SK-MEL-5 (cell line): ENCODE data around the gene CNGB1. TPM values are rescaled to one million over a fixed set of nuclear protein-coding genes. Genes with fewer than 3 reads are reported as not detected.

Experiments
- DNase-seq: peaks from one replicate; pipeline ENCODE4 v3.0.0-alpha.2; 2016; ENCODE audit warnings: low read depth, low spot score
- in situ Hi-C: cut with HindIII; loops from 2 replicates; pipeline ENCODE4 v1.10.0; 2016; ENCODE audit warnings: low sequenced_read_pairs, high pct_unique_total_duplicates, low pct_unique_long_range_greater_than_20kb
- total RNA-seq: library from RNA; depleted of rRNA; stranded (reverse); fragments of >200 nt; shearing (Covaris generic); gene quantifications from 2 replicates; pipeline ENCODE4 v1.2.3, GENCODE V29; 2014

Gene CNGB1
- total RNA-seq, 1 experiment from 2014 or later = not detected

- no peak for DNase-seq
- in situ Hi-C loops = no loop called here
These were observed 8.9 kb downstream of the CNGB1 start for GRCh38 chr16:57962046-57962445.

GRCh38 chr16:57961538-57961937, 9.4 kb downstream of the CNGB1 start:
- in situ Hi-C loops = no loop called here
- no peak for DNase-seq

GRCh38 chr16:57960826-57961472, 10.0 kb downstream of the CNGB1 start:
- in situ Hi-C loops = no loop called here
- DNase-seq = no peak

- DNase-seq = no peak
- in situ Hi-C loops = no loop called here
These were observed 10.6 kb downstream of the CNGB1 start for GRCh38 chr16:57960310-57960709.

- in situ Hi-C loops = no loop called here
- no peak for DNase-seq
These were observed 11.1 kb downstream of the CNGB1 start for GRCh38 chr16:57959804-57960203.

GRCh38 chr16:57959121-57959520, 11.8 kb downstream of the CNGB1 start:
- in situ Hi-C loops = no loop called here
- DNase-seq = no peak

- no peak for DNase-seq
- in situ Hi-C loops = no loop called here
These were observed 12.4 kb downstream of the CNGB1 start for GRCh38 chr16:57958544-57958943.

GRCh38 chr16:57957673-57958392, 13.1 kb downstream of the CNGB1 start:
- no peak for DNase-seq
- in situ Hi-C loops = no loop called here

GRCh38 chr16:57956924-57957672, 13.8 kb downstream of the CNGB1 start:
- in situ Hi-C loops = no loop called here
- no peak for DNase-seq

GRCh38 chr16:57956270-57956808, 14.6 kb downstream of the CNGB1 start:
- in situ Hi-C loops = no loop called here
- no peak for DNase-seq

- in situ Hi-C loops = no loop called here
- DNase-seq = no peak
These were observed 15.2 kb downstream of the CNGB1 start for GRCh38 chr16:57955572-57956188.

GRCh38 chr16:57953857-57954256, 17.1 kb downstream of the CNGB1 start:
- in situ Hi-C loops = no loop called here

GRCh38 chr16:57952909-57953308, 18.0 kb downstream of the CNGB1 start:
- DNase-seq = no peak
- in situ Hi-C loops = no loop called here

More at GRCh38 chr16:57953857-57954256, 17.1 kb downstream of the CNGB1 start:
- DNase-seq = no peak

- in situ Hi-C loops = no loop called here
- no peak for DNase-seq
These were observed 19.5 kb downstream of the CNGB1 start for GRCh38 chr16:57951204-57951960.

- DNase-seq = no peak
- in situ Hi-C loops = no loop called here
These were observed 20.5 kb downstream of the CNGB1 start for GRCh38 chr16:57950382-57950781.

- in situ Hi-C loops = no loop called here
- DNase-seq = no peak
These were observed 21.2 kb downstream of the CNGB1 start for GRCh38 chr16:57949595-57950238.

GRCh38 chr16:57949013-57949412, 21.9 kb downstream of the CNGB1 start:
- in situ Hi-C loops = no loop called here
- no peak for DNase-seq
